Fibroblast of skin of right quadriceps (primary cell): ENCODE results near the gene PRMT3.
"Not testable (repeated sequence)": the region's sequence is repeated elsewhere in the genome, so short reads cannot be mapped to it uniquely, and the experiment has no call there.

Experiments used
- DNase-seq: peaks from one replicate; pipeline ENCODE4 v3.0.0-alpha.2; 2013

The PRMT3 gene

GRCh38 chr11:20518323-20518834 lies 130.9 kb downstream of the PRMT3 start:
- no peak for DNase-seq

GRCh38 chr11:20522536-20522935 lies 135.0 kb downstream of the PRMT3 start:
- no peak for DNase-seq

GRCh38 chr11:20529757-20530156 lies 142.2 kb downstream of the PRMT3 start:
- no peak for DNase-seq

GRCh38 chr11:20530942-20531703 lies 143.6 kb downstream of the PRMT3 start:
- no peak for DNase-seq

GRCh38 chr11:20535271-20535881 lies 147.9 kb downstream of the PRMT3 start:
- DNase-seq: no peak

GRCh38 chr11:20536365-20536764 lies 148.8 kb downstream of the PRMT3 start:
- DNase-seq: no peak

DNA sequence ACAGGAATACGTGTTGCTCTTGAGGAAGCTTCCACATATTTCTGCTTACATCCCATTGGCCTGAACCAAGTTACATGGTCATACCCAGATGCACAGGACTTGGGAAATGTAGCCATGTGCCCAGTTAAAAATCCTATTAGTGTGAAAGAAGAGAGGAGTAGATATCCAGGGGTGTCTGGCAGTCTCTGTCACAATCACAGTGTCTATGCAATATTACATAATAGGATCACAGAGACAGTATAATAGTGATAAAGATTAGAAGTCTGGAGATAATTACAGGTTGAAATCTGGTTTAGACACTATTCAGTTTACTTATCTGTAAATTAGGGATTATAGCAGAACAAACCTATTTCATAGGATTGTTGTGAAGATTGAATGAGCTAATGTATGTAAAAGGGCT lies 149.3 kb downstream of the PRMT3 start:
- DNase-seq: no peak

DNA sequence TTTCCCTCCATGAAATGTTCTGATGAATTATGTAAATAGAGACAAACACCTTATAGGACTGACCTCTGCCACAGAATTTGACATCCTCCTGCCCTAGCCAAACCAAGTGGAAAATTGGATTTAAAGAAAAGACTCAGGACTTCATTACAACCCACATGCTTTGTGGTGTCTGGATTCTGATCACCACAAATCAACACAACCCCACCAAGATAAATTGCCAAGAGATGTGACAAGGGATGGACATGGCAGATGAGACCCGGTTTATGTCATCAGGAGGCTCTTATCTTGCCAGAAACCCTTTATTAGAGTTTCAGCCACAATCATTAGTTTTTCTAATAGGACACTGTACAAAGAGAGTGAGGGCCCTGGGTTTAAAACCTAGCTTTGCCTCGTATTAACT lies 154.0 kb downstream of the PRMT3 start:
- DNase-seq: no peak

- no peak for DNase-seq
Measured at GRCh38 chr11:20544603-20545237, 157.2 kb downstream of the PRMT3 start.

DNA sequence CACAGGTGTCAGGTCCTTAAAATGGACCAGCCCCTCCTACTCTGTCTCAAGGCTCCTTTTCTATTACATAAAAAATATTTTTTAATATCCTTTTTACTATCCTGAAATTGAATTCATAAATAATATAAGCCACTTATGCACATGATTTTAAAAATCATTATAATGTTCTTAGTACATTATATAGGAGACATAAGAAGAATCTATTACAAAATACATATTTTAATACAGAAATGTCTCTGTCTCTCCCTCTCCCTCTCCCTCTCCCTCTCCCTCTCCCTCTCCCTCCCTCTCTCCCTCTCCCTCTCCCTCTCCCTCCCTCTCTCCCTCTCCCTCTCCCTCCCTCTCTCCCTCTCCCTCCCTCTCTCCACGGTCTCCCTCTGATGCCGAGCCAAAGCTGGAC lies 159.9 kb downstream of the PRMT3 start:
- no peak for DNase-seq

DNA sequence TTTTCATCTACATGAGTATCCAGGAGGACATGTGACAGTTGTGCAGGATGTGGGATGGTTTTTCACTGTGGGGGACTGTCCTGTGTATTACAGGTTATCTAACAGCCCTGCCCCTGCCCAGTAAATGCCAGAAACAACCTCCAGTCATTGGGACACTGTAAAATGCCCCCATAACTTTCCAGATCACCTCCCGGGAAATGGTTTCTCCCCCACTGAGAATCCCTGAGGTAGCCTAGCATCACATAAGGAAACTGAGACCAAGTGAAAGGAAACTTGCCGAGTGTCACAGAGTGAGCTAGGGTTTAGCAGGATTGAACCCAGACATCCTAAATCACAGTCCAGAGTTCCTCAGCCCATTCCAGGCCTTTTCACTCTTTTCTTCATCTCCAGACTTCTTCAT lies 163.6 kb downstream of the PRMT3 start:
- no peak for DNase-seq

GRCh38 chr11:20555783-20556182 lies 168.3 kb downstream of the PRMT3 start:
- DNase-seq: no peak

DNA sequence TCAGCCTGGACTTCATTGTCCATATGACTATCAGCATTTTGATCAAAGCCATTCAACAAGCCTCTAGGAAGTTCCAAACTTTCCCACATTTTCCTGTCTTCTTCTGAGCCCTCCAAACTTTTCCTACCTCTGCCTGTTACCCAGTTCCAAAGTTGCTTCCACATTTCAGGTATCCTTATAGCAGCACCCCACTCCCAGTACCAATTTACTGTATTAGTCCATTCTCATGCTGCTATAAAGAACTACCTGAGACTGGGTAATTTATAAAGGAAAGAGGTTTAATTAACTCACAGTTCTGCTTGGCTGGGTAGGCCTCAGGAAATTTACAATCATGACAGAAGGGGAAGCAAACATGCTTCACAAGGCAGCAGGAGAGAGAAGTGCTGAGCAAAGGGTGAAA lies 168.9 kb downstream of the PRMT3 start:
- DNase-seq: not testable (repeated sequence)

GRCh38 chr11:20558741-20559140 lies 171.2 kb downstream of the PRMT3 start:
- DNase-seq: no peak
